AG04449 (cell line): ENCODE measurements around the gene ADAT1.

Experiments used
- CTCF ChIA-PET: fragments of 350-600 bp; formaldehyde crosslinking; extraction: SDS; loops from one replicate; lab custom pipeline; 2021; ENCODE audit warnings: antibody characterized with exemption; lab: Yijun Ruan, JAX
- POLR2A ChIA-PET: fragments of 400-600, 350-600 bp; formaldehyde crosslinking; extraction: SDS; loops from one replicate; lab custom pipeline; 2020; ENCODE audit warnings: antibody characterized with exemption, inconsistent platforms; lab: Yijun Ruan, JAX
- DNase-seq: peaks from one replicate; pipeline ENCODE4 v3.0.0-alpha.2; 2010; ENCODE audit warnings: low read depth, low spot score
- H3K4me3 ChIP-seq: 2 replicates; pipeline ENCODE4 v1.5.1; 2011; ENCODE audit warnings: low read depth, mild to moderate bottlenecking, control low read depth, low read length
- TF ChIP-seq, protein P1 (sequence below): IDR thresholded peaks from one replicate; pipeline ENCODE4 v1.5.1; 2011; ENCODE audit warnings: mild to moderate bottlenecking, moderate library complexity, low read length, control low read depth, inconsistent platforms; ENCODE audit not compliant: insufficient read depth; ENCODE audit errors: missing control alignments

The ADAT1 gene

DNA sequence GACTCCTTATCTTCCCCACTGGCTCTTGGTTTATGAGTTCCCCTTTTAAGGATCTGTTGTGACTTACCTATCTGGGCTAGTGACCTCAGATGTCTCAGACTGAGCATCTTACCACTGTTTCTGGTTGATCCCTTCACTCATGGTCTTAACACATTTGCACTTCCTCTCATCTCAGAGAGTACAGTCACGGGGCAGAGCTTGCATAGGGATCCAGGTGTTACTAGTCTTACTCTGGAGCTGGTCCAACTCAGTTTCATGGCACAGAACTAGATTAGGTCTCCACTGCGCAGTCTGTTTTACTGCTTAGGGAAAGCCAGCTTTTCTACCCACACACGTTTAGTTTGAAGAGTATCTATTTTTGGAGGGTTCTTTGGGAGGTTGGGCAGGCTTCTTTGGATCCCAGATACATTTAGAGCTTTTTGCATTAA lies 46.7 kb downstream of the ADAT1 start:
- ChIA-PET POLR2A (no interaction called here), CTCF (interaction anchor here (0.7 to 3.0 kb wide), 5 partner anchors 10 to 188 kb away, joined by 4 to 9 read pairs (median 4); partner anchors contain the start of genes ADAT1, GABARAPL2 and TMEM170A)
- H3K4me3 ChIP-seq: no peak overlapping the region
- no peak for DNase-seq
- TF ChIP-seq, protein P1, sequence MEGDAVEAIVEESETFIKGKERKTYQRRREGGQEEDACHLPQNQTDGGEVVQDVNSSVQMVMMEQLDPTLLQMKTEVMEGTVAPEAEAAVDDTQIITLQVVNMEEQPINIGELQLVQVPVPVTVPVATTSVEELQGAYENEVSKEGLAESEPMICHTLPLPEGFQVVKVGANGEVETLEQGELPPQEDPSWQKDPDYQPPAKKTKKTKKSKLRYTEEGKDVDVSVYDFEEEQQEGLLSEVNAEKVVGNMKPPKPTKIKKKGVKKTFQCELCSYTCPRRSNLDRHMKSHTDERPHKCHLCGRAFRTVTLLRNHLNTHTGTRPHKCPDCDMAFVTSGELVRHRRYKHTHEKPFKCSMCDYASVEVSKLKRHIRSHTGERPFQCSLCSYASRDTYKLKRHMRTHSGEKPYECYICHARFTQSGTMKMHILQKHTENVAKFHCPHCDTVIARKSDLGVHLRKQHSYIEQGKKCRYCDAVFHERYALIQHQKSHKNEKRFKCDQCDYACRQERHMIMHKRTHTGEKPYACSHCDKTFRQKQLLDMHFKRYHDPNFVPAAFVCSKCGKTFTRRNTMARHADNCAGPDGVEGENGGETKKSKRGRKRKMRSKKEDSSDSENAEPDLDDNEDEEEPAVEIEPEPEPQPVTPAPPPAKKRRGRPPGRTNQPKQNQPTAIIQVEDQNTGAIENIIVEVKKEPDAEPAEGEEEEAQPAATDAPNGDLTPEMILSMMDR: no peak

DNA sequence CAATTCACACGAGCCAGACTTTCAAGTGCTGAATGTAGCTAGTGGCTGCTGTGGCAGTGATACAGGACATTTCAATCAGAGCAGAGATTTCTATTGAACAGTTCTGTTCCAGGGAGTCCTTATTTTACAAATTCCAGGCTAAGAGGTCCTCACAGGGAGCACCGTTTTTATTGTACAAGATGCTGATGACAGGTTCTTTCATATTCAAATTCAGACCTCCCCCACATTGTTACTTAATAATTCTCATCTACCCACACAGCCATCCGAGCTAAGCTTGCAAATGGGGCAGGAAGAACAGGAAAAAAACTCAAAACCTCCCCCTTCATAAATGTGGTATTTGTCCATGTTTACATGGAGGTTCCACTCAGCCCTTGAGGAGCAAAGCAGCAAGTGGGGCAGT lies 47.1 kb downstream of the ADAT1 start:
- no peak overlapping the region for H3K4me3 ChIP-seq
- DNase-seq: no peak
- ChIA-PET CTCF (interaction anchor here (1.0 to 3.0 kb wide), 5 partner anchors 10 to 188 kb away, joined by 4 to 9 read pairs (median 4); partner anchors contain the start of genes ADAT1, GABARAPL2 and TMEM170A), POLR2A (no interaction called here)
- TF ChIP-seq, protein P1: no peak

DNA sequence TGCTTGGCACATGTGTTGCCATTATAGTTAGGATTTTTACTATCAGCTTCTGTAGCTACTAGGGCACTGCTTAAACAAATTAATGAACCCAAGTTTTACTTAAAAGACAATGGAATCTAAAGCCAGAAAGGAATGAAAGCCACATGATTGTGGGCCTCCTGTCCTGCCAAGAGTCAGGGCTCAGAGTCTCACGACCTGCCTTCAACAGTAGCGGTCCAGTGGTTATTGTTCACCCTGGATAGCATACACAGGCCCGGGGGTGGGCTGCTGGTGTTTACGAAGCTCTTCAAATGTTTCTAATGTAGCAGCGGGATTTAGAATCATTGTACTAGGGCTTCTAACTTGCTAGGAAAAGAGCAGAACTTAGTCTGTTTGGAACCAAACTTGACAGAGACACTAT lies 49.1 kb downstream of the ADAT1 start:
- DNase-seq: no peak
- CTCF ChIA-PET: interaction anchor here (0.8 to 3.0 kb wide), 5 partner anchors 10 to 109 kb away, joined by 3 to 9 read pairs (median 5); partner anchors contain the start of genes TMEM170A and TMEM231
- no peak overlapping the region for H3K4me3 ChIP-seq
- TF ChIP-seq, protein P1: no peak
- POLR2A ChIA-PET: interaction anchor here (1.1 kb wide), 1 partner anchor 9 kb away, joined by 3 read pairs; no protein-coding TSS in a partner anchor

DNA sequence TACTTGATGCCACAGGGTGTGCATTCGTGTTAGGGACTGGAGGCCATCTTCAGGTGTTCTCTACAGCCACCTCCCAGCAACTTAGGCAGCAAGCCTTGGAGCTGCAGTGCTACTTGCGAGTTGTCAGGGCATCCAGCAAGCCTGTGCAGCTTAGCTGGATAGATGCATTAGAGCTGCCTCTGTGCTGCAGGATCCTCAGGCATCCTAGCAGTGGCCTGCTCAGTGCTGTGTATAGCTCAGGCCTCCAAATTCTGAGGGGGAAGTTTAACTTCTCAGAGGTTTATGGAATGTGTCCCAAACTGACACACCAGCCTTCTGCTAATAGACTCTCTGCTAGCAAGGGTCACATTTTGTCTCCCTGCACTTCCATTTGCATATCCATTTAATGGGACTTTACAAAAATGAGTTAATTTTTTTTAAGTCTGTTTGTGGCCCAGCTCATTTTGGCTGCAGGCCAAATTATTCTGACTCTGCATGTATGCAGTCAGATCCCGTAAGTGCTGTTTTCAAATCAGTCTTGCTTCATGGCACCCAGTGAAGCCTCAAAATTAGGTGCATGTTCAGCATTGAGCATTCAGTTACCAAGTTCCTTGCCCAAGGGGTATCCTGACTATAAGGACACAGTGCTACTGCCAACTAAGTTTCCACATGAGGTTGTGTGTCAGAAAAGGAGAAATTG lies 50.1 kb downstream of the ADAT1 start:
- no peak for DNase-seq
- POLR2A ChIA-PET: no interaction called here
- no peak overlapping the region for H3K4me3 ChIP-seq
- CTCF ChIA-PET: interaction anchor here (1.7 to 2.5 kb wide), 2 partner anchors 49 to 56 kb away, joined by 5 to 9 read pairs; no protein-coding TSS in a partner anchor
- TF ChIP-seq, protein P1: no peak

DNA sequence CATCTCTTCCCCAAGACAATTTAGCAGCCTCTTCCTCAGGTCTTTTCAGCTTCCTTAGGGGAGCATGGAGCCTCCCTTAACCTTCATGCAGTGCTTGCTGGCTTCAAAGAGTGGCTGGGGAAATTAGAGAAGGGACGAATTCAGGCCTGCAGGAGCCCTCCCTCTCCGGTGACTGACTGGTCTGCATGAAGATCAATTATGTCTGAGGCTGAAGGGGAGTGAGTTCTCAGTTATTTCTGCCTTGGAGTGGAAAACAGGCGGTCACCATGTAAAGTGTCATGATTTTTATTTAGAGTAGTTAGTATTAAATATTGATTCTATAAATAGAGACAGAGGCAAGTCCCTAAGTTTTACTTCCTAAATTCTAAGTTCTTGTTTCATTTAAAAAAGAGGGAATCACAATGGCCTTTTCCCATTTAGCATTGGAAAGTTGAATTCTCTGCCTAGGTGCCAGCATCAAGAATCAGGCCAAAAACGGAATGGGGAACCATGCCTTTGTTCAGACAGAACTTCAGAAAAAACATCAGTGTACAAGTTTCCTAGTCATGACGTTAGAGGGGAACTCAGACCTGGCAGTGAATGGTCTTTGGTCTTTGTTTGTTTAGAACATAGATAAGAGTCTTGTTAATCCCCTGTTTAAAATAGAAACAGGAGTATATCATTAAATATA lies 52.5 kb downstream of the ADAT1 start:
- no peak overlapping the region for H3K4me3 ChIP-seq
- ChIA-PET CTCF (no interaction called here), POLR2A (no interaction called here)
- no peak for DNase-seq
- TF ChIP-seq, protein P1: no peak

DNA sequence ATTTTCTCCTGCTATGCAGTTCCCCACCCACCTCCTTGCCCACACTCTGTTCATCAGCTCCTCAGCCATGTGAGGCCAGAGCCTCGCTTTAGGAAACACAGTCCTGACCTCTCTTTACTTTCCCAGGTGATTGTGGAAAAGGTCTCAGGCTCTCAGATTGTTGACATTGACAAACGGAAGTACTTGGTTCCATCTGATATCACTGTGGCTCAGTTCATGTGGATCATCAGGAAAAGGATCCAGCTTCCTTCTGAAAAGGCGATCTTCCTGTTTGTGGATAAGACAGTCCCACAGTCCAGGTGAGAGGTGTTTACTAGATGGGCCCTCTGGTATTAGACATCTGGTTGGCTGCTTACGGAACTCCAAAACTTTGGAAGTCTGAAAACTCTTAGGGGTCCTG lies 55.2 kb downstream of the ADAT1 start:
- H3K4me3 ChIP-seq: no peak overlapping the region
- CTCF ChIA-PET: interaction anchor here (0.8 to 4.8 kb wide), 4 partner anchors 11 to 103 kb away, joined by 3 to 20 read pairs (median 6); partner anchors contain the start of gene TMEM170A
- POLR2A ChIA-PET: no interaction called here
- DNase-seq: no peak
- TF ChIP-seq, protein P1: no peak
